HepG2 (cell line): ENCODE measurements around the gene KLF15. TPM values are rescaled to one million over a fixed set of nuclear protein-coding genes. Genes with fewer than 3 reads are reported as not detected.

Source experiments
- BHLHE40 ChIP-seq: IDR thresholded peaks from 2 replicates; pipeline ENCODE4 v1.6.1; 2011; ENCODE audit warnings: low read length, improper control_type of control experiment
- CHCHD3 ChIP-seq: sonication (generic); formaldehyde crosslinking; IDR thresholded peaks from 2 replicates; pipeline ENCODE4 v1.8.0; 2022; ENCODE audit warnings: mild to moderate bottlenecking, missing genetic modification reagents, moderate library complexity
- CREB1 ChIP-seq, 2 experiments: fragments of 450-650 bp in 1 of 2; IDR thresholded peaks; 2 replicates each; pipeline ENCODE4 v1.6.1; 2016 to 2017; ENCODE audit warnings: control low read depth in 1 of 2, mild to moderate bottlenecking in 1 of 2, missing compliant biosample characterization in 1 of 2, missing genetic modification characterization in 1 of 2
- EHMT2 ChIP-seq: fragments of 200-600 bp; sonication (generic); IDR thresholded peaks from 2 replicates; pipeline ENCODE4 v1.7.0; 2017; ENCODE audit warnings: antibody characterized with exemption, low read depth, low read length, borderline replicate concordance
- JDP2 ChIP-seq: sonication (generic); formaldehyde crosslinking; IDR thresholded peaks from 2 replicates; pipeline ENCODE4 v1.8.1; 2022; ENCODE audit warnings: missing genetic modification reagents, borderline replicate concordance
- KDM2A ChIP-seq: sonication (generic); formaldehyde crosslinking; IDR thresholded peaks from 2 replicates; pipeline ENCODE4 v1.4.0; 2020; ENCODE audit warnings: low read depth, missing genetic modification reagents, borderline replicate concordance
- ONECUT2 ChIP-seq: sonication (generic); formaldehyde crosslinking; IDR thresholded peaks from 2 replicates; pipeline ENCODE4 v1.4.0; 2020; ENCODE audit warnings: missing genetic modification reagents
- POLR2AphosphoS5 ChIP-seq: IDR thresholded peaks from 2 replicates; pipeline ENCODE4 v1.6.1; 2012; ENCODE audit warnings: low read depth, low read length
- TOPORS ChIP-seq: sonication (generic); formaldehyde crosslinking; IDR thresholded peaks from 2 replicates; pipeline ENCODE4 v1.8.0; 2023; ENCODE audit warnings: mild to moderate bottlenecking, missing genetic modification reagents
- ZBTB3 ChIP-seq: sonication (generic); formaldehyde crosslinking; IDR thresholded peaks from 2 replicates; pipeline ENCODE4 v1.4.0; 2020; ENCODE audit warnings: low read depth, mild to moderate bottlenecking, moderate library complexity, missing genetic modification reagents, borderline replicate concordance
- ZNF317 ChIP-seq: sonication (generic); formaldehyde crosslinking; IDR thresholded peaks from 2 replicates; pipeline ENCODE4 v1.5.0; 2020; ENCODE audit warnings: mild to moderate bottlenecking, missing genetic modification reagents
- polyA plus RNA-seq, 8 experiments: library from polyadenylated mRNA; depleted of rRNA in 3 of 8; stranded (reverse) in 7 of 8; unstranded in 1 of 8; fragments of >200 nt; fragmentation: Illumina TruSeq in 4 of 8; extraction: Trizol in 4 of 8; gene quantifications; 2 replicates each; pipeline versions ENCODE4 v1.2.1 to v1.2.3, GENCODE V29; 2011 to 2016; ENCODE audit warnings: low read depth in 4 of 8, missing spikeins in 1 of 8, mixed read lengths in 1 of 8; ENCODE audit not compliant: insufficient read depth in 1 of 8
- total RNA-seq, 5 experiments: library from RNA; depleted of rRNA; stranded (reverse); fragments of >200 nt; fragmentation: Illumina TruSeq; extraction: Trizol; gene quantifications; 2 replicates each; pipeline ENCODE4 v1.2.3, GENCODE V29; 2016; ENCODE audit warnings: low read depth in 1 of 5
- TF ChIP-seq, protein P1 (sequence below): sonication (generic); formaldehyde crosslinking; IDR thresholded peaks from 2 replicates; pipeline ENCODE4 v1.4.0; 2020; ENCODE audit warnings: mild to moderate bottlenecking, low read depth, missing genetic modification reagents
- TF ChIP-seq, protein P2 (sequence below): sonication (generic); formaldehyde crosslinking; IDR thresholded peaks from 2 replicates; pipeline ENCODE4 v1.5.0; 2020; ENCODE audit warnings: mild to moderate bottlenecking, missing genetic modification reagents
- TF ChIP-seq, protein P3 (sequence below), 2 experiments: sonication (generic) in 1 of 2; formaldehyde crosslinking in 1 of 2; IDR thresholded peaks; 2 replicates each; pipeline versions ENCODE4 v1.5.1 to v1.6.1; 2011 to 2020; ENCODE audit warnings: borderline replicate concordance in 1 of 2, low read depth in 1 of 2, low read length in 1 of 2, mild to moderate bottlenecking in 1 of 2, missing genetic modification reagents in 1 of 2, moderate library complexity in 1 of 2
- TF ChIP-seq, protein P4 (sequence below): IDR thresholded peaks from 2 replicates; pipeline ENCODE4 v1.6.1; 2016; ENCODE audit warnings: mild to moderate bottlenecking, missing biosample characterization, missing genetic modification reagents

The KLF15 gene
- total and polyA plus RNA-seq, 2 of the 13 experiments (the other 11 are each of a cell fraction or from before 2014, with no cell fraction given), result 7.1 to 7.8 TPM

DNA sequence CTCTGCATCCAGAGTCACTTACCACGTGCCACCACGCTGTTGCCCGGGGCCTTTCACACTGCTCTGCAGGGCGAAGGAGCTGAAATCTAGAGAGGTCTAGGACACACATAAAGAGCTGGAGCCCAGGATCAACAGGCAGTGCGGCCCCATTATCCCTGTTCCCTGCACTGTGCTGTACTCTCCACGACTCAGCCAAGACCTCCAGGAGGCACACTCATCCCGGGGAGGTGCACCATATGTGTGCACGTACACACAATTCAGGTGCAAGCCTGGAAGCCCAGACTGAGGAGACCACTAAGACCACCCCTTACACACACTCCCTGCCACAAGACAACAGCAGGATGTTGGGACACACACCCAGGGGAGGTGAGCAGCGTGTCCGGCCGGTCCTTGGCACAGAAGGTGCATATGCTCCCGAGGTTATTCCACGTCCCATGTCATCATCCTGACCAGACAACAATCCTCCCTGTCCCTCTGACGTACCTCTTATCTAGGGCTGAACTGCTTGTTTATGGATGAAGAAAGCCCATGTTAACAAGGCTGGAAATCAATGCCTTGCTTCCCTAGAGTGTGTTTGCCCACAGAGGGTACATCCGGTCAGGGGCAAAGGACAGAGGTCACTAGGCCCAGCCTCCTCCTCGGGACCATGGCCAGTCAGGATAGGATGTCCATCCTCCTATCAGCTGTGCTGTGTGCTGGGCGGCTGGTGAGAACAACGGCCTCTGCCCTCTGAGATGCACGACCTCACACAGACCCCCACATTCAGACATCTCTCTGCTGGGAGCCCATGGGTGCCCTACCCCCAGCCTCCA, 16.1 kb downstream of the KLF15 start (continued):
- TF ChIP-seq, protein P1, sequence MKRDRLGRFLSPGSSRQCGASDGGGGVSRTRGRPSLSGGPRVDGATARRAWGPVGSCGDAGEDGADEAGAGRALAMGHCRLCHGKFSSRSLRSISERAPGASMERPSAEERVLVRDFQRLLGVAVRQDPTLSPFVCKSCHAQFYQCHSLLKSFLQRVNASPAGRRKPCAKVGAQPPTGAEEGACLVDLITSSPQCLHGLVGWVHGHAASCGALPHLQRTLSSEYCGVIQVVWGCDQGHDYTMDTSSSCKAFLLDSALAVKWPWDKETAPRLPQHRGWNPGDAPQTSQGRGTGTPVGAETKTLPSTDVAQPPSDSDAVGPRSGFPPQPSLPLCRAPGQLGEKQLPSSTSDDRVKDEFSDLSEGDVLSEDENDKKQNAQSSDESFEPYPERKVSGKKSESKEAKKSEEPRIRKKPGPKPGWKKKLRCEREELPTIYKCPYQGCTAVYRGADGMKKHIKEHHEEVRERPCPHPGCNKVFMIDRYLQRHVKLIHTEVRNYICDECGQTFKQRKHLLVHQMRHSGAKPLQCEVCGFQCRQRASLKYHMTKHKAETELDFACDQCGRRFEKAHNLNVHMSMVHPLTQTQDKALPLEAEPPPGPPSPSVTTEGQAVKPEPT, result no peak; the same call in 1 of the 2 replicates
- TF ChIP-seq BHLHE40, result no peak
- TF ChIP-seq POLR2AphosphoS5, result no peak
- TF ChIP-seq, protein P2, sequence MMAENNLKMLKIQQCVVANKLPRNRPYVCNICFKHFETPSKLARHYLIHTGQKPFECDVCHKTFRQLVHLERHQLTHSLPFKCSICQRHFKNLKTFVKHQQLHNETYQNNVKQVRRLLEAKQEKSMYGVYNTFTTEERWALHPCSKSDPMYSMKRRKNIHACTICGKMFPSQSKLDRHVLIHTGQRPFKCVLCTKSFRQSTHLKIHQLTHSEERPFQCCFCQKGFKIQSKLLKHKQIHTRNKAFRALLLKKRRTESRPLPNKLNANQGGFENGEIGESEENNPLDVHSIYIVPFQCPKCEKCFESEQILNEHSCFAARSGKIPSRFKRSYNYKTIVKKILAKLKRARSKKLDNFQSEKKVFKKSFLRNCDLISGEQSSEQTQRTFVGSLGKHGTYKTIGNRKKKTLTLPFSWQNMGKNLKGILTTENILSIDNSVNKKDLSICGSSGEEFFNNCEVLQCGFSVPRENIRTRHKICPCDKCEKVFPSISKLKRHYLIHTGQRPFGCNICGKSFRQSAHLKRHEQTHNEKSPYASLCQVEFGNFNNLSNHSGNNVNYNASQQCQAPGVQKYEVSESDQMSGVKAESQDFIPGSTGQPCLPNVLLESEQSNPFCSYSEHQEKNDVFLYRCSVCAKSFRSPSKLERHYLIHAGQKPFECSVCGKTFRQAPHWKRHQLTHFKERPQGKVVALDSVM (CRISPR knock-in tag), result no peak
- TF ChIP-seq, protein P3, sequence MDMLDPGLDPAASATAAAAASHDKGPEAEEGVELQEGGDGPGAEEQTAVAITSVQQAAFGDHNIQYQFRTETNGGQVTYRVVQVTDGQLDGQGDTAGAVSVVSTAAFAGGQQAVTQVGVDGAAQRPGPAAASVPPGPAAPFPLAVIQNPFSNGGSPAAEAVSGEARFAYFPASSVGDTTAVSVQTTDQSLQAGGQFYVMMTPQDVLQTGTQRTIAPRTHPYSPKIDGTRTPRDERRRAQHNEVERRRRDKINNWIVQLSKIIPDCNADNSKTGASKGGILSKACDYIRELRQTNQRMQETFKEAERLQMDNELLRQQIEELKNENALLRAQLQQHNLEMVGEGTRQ (IDR thresholded peaks at IDR 0.05; ENCODE audit: low read depth, low read length), result no peak
- TF ChIP-seq, protein P3 (CRISPR knock-in tag; IDR thresholded peaks at IDR 0.05; ENCODE audit: borderline replicate concordance), result no peak
- TF ChIP-seq TOPORS, result no peak
- peak; percentile 64; the same call in 1 of the 2 replicates for TF ChIP-seq CREB1 (IDR thresholded peaks at IDR 0.05)
- TF ChIP-seq CREB1 (CRISPR knock-in tag; IDR thresholded peaks at IDR 0.05), result no peak
- peak; percentile 85 for TF ChIP-seq ONECUT2 (CRISPR knock-in tag)
- no peak for TF ChIP-seq JDP2
- no peak for TF ChIP-seq ZBTB3 (CRISPR knock-in tag)
- no peak for TF ChIP-seq EHMT2
- TF ChIP-seq, protein P4, sequence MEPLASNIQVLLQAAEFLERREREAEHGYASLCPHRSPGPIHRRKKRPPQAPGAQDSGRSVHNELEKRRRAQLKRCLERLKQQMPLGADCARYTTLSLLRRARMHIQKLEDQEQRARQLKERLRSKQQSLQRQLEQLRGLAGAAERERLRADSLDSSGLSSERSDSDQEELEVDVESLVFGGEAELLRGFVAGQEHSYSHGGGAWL (CRISPR knock-in tag), result no peak
- TF ChIP-seq CHCHD3 (CRISPR knock-in tag), result no peak
- no peak for TF ChIP-seq KDM2A (CRISPR knock-in tag)
- no peak for TF ChIP-seq ZNF317 (CRISPR knock-in tag)
